Glutamatergic neuron (in vitro differentiated cells): ENCODE results near the gene PAQR8. TPM values are rescaled to one million over a fixed set of nuclear protein-coding genes. Genes with fewer than 3 reads are reported as not detected.

Experiments used
- DNase-seq: peaks from one replicate; pipeline ENCODE4 v3.0.0; 2022
- H3K27ac Mint-ChIP-seq: one replicate; pipeline ENCODE4 v1.8.0; 2020; ENCODE audit warnings: mild to moderate bottlenecking, mixed read lengths, inconsistent platforms; ENCODE audit not compliant: unreplicated experiment
- H3K27me3 Mint-ChIP-seq: one replicate; pipeline ENCODE4 v1.8.0; 2020; ENCODE audit warnings: mild to moderate bottlenecking, moderate library complexity, mixed read lengths, inconsistent platforms; ENCODE audit not compliant: unreplicated experiment
- H3K36me3 Mint-ChIP-seq: one replicate; pipeline ENCODE4 v1.8.0; 2020; ENCODE audit warnings: mild to moderate bottlenecking, mixed read lengths, inconsistent platforms; ENCODE audit not compliant: unreplicated experiment
- H3K4me1 Mint-ChIP-seq: one replicate; pipeline ENCODE4 v1.8.0; 2020; ENCODE audit warnings: mild to moderate bottlenecking, low read depth, mixed read lengths, inconsistent platforms; ENCODE audit not compliant: unreplicated experiment
- H3K4me3 Mint-ChIP-seq: one replicate; pipeline ENCODE4 v1.8.0; 2020; ENCODE audit warnings: mild to moderate bottlenecking, mixed read lengths, inconsistent platforms; ENCODE audit not compliant: unreplicated experiment
- H3K9me3 Mint-ChIP-seq: one replicate; pipeline ENCODE4 v1.8.0; 2020; ENCODE audit warnings: mild to moderate bottlenecking, moderate library complexity, mixed read lengths, inconsistent platforms; ENCODE audit not compliant: unreplicated experiment
- total RNA-seq: library from RNA; stranded (reverse); fragmentation: NEBNext Ultra II Directional; extraction: Animal tissue kit (Norgen Biotek cat#: 25700); gene quantifications from one replicate; pipeline ENCODE4 v1.2.1, GENCODE V29; 2021; ENCODE audit not compliant: unreplicated experiment
- TF ChIP-seq, protein P1 (sequence below): fragments of 200-600 bp; sonication (generic); IDR thresholded peaks from one replicate; pipeline ENCODE4 v1.5.0; 2021; ENCODE audit not compliant: partially characterized antibody, unreplicated experiment

The PAQR8 gene
- total RNA-seq, 1 donor from 2014 or later, result 2.7 TPM

DNA sequence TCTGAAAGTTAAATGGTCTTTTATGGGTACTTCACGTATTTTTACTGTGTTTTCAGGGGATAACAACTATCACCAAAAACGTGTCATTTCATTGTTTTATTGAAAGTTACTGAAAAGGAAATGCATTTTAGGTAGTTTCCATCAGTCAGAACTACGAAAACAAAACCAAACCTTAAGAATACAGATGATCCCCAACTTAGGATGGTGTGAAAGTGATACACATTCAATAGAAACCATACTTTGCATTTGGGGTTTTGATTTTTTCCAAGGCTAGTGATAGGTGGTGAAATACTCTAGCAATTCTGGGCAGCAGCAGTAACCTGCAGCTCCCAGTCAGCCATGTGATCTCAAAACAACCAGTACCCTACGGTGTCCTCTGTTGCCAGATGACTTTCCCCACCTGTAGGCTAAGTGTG is 32.3 kb downstream of the PAQR8 start:
- Mint-ChIP-seq H3K27ac (no peak overlapping the region), H3K27me3 (no peaks in the 10 kb centered on the region), H3K36me3 (no peaks in the 10 kb centered on the region), H3K9me3 (no peaks in the 10 kb centered on the region), H3K4me1 (no peaks in the 10 kb centered on the region), H3K4me3 (no peak overlapping the region)
- no peak for DNase-seq
- TF ChIP-seq, protein P1, sequence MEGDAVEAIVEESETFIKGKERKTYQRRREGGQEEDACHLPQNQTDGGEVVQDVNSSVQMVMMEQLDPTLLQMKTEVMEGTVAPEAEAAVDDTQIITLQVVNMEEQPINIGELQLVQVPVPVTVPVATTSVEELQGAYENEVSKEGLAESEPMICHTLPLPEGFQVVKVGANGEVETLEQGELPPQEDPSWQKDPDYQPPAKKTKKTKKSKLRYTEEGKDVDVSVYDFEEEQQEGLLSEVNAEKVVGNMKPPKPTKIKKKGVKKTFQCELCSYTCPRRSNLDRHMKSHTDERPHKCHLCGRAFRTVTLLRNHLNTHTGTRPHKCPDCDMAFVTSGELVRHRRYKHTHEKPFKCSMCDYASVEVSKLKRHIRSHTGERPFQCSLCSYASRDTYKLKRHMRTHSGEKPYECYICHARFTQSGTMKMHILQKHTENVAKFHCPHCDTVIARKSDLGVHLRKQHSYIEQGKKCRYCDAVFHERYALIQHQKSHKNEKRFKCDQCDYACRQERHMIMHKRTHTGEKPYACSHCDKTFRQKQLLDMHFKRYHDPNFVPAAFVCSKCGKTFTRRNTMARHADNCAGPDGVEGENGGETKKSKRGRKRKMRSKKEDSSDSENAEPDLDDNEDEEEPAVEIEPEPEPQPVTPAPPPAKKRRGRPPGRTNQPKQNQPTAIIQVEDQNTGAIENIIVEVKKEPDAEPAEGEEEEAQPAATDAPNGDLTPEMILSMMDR, result no peak

DNA sequence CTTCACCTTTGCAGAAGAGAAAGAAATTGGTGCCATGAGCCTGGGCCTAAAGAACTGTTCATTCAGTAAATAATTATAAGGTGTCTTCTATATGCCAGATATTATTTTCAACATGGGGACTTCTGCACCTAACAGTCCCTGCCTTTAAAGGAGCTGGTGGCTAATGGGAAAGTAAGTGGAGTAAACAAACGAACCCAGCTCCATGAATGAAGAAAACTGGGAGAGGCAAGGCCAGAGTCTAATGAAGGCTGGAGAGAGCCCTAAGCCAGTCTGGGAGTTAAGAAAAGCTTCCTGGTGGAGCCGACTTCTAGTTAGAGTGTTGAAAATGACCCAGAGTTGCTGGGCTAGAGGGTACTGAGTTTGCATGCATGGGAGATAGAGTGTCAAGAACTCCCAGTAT is 34.0 kb downstream of the PAQR8 start:
- Mint-ChIP-seq H3K36me3 (no peaks in the 10 kb centered on the region), H3K27ac (no peak overlapping the region), H3K27me3 (no peaks in the 10 kb centered on the region), H3K9me3 (no peaks in the 10 kb centered on the region), H3K4me1 (no peaks in the 10 kb centered on the region), H3K4me3 (no peak overlapping the region)
- TF ChIP-seq, protein P1, result no peak
- DNase-seq, result no peak

DNA sequence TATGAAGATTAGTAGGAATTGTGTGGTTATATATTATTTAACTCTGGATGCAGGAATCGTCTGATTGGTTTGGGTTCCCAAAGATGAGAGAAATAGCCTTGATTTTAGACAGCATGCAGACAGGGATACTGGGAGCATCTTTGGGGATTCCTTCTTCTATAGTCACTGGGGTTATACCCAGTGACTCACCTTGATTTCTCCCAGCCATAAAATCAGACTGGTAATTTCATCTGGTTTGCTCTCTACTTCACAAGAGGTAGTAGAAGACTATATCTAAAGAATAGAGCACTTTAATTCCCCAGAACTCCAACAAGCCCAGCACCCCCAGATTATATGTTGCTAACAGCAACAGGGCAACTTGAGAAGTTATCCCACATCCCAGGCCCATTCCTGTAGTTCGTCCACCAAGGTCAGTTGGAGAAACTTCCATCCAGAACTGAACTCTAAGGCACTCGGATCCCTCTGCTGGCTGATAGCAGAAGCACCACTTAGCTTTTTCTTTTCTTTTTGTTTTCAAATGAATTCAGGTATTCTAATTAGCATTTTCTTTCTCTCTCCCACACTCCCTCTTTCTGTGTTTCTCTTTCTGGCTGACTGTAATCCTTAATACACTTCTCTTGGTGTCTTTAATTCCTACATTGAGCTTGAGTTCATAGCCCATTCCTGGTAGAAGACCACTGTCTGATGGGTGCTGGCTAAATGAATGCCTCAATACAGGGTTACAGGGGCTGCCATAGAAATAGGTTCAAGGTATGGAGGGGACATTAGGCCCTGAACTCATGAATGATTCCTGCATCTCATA is 37.8 kb downstream of the PAQR8 start:
- H3K4me3 Mint-ChIP-seq, result no peak overlapping the region
- no peaks in the 10 kb centered on the region for H3K9me3 Mint-ChIP-seq
- no peaks in the 10 kb centered on the region for H3K27me3 Mint-ChIP-seq
- H3K4me1 Mint-ChIP-seq, result no peaks in the 10 kb centered on the region
- no peaks in the 10 kb centered on the region for H3K36me3 Mint-ChIP-seq
- TF ChIP-seq, protein P1, result peak; percentile 88
- H3K27ac Mint-ChIP-seq, result no peak overlapping the region
- no peak for DNase-seq

DNA sequence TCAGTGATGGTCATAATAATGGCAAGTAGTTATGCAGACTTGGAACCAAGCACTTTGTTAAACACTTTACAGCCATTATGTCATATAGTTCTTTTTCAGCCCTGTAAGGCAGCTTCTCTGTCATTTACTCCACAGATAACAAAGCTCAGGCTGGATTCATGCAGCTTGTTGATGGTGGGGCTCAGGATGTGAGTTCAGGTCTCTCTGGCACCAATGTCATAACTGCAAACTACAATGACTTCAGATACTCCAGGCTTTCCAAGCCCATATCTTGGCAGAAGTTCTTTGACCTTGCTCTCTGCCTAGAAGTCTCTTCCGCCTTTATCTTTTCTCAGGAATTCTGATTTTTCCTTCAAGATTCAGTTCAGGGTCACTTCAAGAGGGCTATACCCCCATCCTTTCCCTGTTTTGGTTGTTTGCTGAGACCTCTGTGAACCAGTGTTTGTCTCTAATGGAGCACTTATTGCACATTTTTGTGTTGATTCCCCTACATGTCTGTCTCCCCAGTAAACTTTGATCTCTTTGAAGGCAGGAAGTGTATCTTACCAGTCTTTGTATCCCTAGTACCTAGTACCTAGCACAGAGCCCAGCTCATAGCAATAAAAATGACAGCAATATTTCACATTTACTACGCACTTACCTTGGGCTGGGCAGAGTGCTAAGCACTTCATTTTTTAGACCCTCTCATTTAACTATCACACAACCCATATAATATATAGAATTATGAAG is 38.5 kb downstream of the PAQR8 start:
- no peak overlapping the region for H3K27ac Mint-ChIP-seq
- no peaks in the 10 kb centered on the region for H3K4me1 Mint-ChIP-seq
- H3K36me3 Mint-ChIP-seq, result no peaks in the 10 kb centered on the region
- no peaks in the 10 kb centered on the region for H3K9me3 Mint-ChIP-seq
- DNase-seq, result no peak
- H3K4me3 Mint-ChIP-seq, result no peak overlapping the region
- TF ChIP-seq, protein P1, result no peak
- H3K27me3 Mint-ChIP-seq, result no peaks in the 10 kb centered on the region

DNA sequence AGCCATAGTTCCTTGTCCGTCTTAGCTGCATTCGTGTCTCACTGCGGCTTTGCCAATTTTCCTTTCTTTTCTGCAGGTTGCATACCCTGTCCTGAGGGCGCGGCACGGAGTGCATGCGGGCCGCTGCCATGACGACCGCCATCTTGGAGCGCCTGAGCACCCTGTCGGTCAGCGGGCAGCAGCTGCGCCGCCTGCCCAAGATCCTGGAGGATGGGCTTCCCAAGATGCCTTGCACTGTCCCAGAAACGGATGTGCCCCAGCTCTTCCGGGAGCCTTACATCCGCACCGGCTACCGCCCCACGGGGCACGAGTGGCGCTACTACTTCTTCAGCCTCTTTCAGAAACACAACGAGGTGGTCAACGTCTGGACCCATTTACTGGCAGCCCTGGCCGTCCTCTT is 41.1 kb downstream of the PAQR8 start:
- Mint-ChIP-seq H3K36me3 (no peaks in the 10 kb centered on the region), H3K9me3 (no peaks in the 10 kb centered on the region), H3K4me3 (no peak overlapping the region), H3K27ac (no peak overlapping the region), H3K27me3 (peaks cover 2% of the 10 kb centered on the region), H3K4me1 (no peaks in the 10 kb centered on the region)
- TF ChIP-seq, protein P1, result no peak
- DNase-seq, result no peak
